HG03135 (cell line): ENCODE results near the gene TOX2.
"Not testable (repeated sequence)": the region's sequence is repeated elsewhere in the genome, so short reads cannot be mapped to it uniquely, and the experiment has no call there.

Experiments
- ATAC-seq: cut with Tn5 transposase; IDR thresholded peaks from one replicate; pipeline ENCODE4 v1.9.1; 2021; ENCODE audit warnings: mild to moderate bottlenecking, moderate library complexity; ENCODE audit not compliant: unreplicated experiment

TOX2 gene

DNA sequence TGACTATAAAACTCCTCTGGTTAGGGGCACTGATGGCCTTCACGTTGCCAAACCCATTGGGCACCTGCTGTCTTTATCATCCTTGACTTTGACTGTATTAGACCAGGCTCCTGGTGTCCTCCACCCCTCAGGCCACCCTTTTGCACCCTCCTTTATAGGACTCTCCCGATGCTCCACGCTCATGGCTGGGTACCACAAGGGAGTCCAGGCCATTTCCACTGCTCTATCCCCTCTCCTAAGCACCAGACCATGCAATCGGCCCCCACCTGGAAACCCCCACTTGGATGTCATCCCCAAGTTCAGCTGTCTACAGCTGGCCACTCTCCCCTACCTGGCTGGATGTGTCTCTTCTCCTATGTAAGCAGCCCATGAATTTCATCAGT lies 115.2 kb downstream of the TOX2 start:
- ATAC-seq = no peak

DNA sequence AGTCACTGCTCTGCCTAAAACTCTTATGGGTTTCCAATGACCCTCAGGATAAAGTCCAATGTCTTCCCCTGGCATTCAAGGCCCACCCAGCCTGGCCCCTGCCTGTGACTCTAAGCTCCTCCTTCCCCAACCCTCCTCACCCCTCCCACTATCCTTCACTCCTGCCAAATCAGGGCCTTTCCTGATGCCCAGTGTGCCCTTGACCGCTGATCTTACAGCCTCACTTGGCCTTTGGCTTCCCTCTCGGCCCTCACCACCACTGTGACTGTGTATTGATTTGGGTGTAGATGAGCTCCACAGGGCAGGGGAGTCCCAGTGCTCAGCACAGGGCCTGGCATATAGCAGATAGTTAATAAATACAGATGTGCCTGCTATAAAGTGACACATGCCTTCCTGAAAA lies 115.7 kb downstream of the TOX2 start:
- ATAC-seq = no peak

DNA sequence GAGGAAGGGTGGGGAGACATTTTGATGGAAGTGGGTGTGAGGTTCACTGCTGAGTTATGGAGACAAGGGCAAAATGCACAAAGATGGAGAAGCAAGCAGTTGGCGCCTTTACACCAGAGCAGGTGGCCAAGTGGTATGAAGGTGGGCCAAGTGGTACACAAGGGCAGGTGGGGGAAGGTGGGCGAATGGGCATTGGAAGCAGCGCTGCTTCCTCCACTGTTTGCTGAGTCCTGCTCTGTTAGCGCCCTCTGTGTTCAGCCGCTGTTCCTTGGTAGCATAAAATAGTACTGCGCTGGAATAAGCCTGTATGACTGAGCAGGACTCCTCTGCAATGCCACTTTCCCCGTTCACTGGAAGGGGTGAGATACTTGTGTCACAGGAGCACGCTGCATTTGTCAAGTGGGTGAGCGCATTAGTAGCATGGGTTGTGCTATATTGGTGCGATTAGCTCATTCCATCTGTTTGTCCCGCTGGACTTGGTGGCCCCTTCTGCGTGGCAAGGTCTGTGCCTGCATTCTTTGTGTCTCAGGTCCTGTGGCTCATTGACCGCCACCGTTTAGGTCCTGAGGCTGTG lies 116.4 kb downstream of the TOX2 start:
- no peak for ATAC-seq

DNA sequence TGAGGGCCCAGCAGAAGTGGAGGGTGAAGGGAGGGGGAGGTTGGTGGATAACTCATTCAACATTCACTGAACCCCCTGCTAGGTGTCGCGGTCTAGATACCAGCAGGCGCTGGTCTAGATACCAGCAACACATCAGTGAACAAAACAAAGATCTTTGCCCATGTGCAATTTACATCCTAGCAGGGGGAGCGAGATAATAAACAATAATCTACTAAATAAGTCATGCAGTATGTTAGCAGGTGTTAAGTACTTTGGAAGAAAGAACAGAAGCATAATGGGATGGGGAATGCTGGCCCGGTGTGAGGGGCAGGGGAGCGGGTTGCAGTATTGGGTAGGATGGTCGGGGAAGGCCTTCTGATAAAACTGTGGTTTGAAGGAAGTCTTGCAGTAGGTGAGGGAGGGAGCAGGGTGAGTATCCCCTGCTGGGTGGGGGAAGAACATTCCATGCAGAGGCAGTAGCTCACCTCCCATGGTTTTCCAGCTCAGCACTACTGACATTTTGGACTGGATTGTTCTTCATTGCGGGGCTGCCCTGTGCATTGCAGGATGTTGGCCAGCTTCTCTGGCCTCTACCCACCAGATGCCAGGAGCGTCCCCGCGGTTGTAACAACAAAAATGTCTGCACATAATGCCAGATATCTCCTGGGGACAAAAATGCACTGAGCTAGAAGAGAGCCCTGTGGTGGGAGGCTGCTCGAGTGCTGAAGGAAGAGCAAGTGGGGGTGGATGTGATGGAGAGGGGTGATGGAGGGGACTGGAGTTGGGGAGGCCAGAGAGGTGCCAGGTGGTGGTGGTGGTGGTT lies 117.3 kb downstream of the TOX2 start:
- no peak for ATAC-seq

DNA sequence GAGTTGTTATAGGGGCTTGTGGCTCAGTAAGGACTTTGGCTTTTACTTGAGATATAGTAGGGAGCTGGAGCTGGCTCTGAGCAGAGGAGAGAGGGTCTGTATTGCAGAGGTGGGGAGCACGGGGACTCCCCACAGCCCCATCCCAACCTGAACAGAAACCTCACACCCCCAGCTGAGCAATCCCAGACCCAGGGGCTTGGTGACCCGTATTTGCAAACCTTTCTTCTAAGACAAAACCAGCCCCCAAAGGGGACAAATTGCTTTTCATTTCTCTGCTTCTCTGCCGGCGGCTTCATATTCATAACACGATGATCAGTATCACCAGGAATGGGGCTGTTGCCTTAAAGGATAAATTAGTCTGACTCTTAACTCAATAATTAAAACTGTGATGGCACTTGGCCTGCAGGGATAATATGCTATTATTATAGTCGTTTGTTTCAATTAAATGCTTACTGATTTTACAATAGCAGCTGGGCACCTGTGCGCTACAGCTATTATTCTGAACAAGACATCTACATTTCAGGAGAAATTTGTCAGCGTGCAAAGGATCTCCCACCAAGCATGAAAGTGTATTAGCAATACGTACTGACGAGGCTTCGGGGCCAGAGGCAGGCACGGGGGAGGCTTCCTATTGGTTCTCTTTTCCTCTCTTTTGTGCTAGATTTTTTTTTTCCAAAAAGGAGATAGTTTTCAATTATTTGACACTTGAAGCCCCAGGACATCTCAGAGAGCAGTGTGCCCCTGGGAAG lies 118.1 kb downstream of the TOX2 start:
- no peak for ATAC-seq

DNA sequence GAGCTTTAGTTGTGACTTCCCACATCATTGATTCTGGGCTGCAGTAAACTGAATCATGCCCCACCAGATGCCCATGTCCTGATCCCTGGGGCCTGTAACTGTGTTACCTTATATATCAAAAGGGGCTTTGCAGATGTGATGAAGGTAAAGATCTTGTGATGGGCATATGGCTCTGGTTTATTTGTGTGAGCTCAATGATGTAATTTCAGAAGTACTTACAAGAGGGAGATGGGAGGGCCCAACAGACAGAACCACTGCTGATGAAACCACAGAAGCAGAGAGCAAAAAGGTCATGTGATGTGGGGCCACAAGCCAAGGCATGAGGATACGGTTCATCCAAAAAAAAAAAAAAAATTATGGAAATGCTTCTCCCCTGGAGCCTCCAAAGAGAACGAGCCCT lies 118.7 kb downstream of the TOX2 start:
- no peak for ATAC-seq

DNA sequence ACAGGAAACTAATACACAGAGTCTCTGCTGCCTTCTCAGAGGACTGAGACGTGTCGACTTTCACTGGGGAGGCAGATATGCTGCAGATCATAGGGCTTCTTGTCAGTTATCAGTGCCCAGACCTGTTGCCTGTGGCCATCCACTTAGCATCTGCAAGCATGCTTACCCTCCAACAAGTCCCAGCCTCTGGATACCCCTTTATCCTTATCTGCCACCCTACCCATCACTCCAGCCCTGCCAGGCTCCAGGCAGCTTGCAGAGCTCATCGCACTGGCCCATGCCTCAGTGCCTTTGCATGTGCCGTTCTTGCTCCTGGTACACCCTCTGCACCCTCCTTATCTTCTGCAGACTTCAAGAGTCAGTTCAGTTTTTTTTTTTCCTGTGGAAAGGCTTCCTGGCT lies 119.2 kb downstream of the TOX2 start:
- no peak for ATAC-seq

DNA sequence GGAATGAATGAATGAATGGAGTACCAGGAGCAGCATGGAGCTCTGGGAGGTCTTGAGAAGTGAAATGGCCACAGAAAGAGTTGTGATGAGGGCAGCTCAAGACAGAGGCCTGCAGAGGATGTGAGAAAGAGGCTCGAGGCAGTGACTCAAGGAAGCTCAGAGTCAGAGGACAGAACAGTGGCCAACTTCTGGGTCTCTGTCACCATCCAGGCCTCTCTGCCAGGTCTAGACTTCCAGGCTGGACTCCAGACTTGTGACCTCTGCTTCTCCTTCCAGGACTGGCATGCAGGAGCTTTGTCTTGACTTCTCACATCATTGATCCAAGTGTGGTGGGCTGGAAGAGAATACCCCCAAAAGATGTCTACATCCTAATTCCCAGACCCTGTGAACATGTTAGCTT lies 119.8 kb downstream of the TOX2 start:
- no peak for ATAC-seq

DNA sequence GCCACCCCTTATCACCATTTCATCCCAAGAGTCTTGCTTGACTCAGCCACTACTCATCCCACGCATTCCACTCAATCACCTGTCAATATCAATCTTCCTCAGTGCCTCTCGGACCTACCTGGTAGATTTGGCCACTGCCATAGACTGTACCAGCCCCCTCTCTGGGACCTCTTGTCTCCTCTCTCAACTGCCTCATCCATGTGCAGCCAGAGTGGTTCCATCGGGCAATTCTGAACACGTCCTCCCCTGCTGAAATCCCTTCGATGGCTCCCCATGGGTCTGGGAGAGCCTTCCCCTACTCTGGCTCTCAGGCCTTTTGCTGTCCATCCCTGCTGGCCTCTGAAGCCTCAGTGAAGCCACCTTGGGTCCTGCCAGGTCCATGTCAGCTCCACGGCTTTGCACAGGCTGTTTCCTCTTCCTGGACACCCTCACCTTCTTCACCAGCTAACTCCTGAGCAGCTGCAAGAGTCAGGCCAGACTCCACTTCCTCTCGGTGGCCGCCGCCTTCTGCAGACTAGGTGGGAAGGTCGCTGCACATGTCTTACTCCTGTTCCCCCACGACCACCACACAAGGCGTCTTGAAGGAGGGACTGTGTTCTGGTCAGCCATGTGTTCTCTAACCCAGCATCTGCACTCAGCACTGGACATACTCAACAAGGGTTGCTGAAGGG lies 120.4 kb downstream of the TOX2 start:
- no peak for ATAC-seq

DNA sequence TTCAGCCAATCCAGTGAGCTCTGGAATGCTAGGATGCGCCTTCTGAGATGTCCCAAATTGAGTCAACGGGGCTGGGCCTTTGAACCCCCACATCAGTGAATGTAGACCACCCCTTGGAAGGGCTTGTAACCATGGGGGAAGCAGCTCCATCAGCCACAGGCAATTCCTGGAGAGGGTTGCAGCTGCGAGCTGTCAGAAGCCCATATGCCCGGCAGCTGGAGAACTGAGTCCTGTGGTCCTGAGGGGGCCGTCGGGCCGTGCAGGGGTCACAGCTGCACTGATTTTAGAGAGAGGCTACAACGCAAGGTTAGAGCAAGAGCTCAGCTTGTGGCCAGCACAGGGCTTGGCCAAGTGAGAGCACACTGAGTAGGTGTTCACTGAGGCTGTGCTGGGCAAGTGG lies 121.3 kb downstream of the TOX2 start:
- no peak for ATAC-seq

DNA sequence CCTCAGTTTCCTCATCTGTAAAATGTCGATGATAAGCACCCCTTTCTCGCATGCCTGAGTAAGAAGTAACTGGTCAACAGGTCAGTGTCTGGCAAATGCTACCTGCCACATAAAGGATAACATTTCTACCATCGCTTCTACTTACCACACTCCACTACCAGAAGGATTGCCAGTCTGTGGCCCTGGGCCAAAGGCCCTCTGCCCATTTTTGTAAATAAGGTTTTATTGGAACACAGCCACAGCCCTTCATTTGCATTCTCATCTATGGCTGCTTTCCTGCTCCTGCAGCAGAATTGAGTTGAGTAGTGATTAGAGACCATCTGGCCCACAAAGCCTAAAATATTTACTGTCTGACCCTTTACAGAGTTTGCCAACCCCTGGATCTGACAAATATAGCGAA lies 121.8 kb downstream of the TOX2 start:
- ATAC-seq = no peak

DNA sequence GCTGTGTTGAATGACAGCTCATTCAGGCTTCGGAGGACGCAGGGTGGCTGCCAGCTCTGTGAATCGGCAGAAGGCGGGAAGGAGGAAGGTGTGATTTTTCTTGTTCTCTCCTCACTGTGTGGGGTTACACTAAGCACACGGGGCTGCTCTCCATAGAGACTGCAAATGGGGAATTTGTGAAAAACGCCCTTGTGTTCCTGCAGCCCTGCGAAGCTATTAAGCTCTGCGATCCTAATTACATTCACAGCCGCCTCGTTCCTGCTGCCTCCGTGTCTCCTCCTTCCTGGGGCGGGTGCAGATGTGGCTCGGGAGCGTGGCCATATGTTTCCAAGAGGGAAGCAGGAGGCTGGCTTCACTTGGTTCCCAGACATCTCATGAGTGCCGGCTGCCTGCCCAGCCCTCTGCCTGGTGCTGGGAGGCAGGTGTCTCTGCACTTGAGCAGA lies 124.0 kb downstream of the TOX2 start:
- no peak for ATAC-seq

DNA sequence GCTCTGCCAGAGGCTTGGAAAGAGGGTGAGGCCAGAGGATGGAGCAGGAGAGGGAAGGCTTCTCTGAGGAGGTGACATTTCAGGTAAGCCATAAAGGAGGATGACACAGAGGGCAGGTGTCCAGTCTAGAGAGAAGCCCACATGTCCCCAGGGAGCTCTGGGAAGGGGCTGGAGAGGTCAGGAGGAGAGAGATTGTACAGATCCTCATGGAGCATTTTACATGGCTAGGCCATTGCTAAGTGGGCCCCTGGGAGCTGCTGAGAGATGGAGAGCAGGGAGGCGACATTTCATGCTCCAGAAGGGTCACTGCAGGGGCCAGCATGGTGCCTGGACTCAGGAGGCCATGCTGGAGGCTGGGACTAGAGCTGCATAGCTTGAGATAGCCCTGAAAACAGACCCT lies 124.5 kb downstream of the TOX2 start:
- no peak for ATAC-seq

DNA sequence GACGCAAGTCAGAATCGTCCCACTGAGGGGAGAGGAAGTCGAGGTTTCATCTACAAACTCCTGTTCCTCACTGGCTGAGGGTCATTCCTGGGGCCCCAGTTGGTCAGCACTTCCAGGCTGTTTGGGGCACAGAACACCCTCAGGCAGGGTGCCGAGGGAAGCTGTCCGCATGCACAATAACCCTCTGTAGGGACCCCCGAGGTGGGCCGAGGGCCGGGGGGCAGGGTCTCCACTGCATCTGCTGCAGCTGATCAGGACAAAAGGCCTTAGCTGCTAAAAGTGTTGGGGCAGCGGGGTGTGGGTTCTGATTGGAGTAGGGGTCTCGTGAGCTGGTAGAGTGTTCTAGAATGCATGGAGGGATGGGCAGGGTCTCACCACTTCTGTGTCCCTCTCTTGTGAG lies 125.1 kb downstream of the TOX2 start:
- ATAC-seq = no peak

DNA sequence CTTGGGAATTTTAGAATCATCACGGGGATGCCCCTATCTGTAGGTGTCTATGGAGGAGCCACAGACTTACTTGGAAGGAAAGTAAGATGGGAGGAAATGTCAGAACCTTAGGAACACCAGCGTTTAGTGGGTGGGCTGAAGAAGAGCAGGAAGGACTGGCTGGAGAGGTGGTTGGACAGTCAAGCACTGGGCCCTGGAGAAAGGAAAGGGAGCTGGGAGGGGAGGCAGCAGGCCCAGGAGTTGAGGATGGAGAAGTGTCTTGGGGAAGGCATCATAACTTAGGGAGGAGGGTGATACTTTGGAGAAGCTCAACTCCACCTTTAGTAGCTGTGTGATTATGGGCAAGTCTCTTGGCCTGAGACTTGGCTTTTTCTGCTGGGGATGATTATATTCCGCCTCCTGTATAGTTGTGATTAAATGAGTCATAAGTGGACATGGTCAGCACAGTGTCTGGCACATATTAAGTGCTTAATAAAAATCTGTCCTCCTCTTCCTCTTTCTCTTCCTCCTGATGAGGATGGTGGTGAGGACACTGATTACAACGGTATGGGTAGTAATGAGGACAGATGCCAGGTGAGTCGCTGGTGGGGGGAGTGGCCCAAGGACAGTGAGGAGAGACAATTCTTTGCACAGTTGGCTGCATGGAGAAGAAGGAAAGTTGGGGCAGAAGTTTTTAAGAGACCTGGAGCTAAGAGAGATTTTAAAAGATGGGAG lies 125.7 kb downstream of the TOX2 start:
- ATAC-seq = no peak

DNA sequence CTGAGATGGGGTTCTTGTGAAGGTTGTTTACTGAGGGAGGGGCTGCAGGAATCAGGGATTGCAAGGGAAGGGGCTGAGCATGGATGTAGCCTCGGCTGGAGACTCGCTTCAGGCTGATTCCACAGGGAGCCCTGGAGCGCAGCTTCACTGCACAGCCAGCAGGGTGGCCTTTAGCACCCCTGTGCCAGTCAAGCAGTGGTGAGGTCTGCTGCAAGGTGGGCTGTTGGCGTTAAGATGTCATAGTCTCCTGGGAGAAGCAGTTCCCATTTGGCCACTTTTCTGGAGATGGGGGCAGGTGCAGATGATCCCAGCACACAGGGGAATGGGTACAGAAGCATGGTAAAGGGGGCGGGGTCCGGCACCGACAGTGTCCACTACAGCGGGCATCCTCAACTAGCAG lies 126.3 kb downstream of the TOX2 start:
- ATAC-seq = no peak

DNA sequence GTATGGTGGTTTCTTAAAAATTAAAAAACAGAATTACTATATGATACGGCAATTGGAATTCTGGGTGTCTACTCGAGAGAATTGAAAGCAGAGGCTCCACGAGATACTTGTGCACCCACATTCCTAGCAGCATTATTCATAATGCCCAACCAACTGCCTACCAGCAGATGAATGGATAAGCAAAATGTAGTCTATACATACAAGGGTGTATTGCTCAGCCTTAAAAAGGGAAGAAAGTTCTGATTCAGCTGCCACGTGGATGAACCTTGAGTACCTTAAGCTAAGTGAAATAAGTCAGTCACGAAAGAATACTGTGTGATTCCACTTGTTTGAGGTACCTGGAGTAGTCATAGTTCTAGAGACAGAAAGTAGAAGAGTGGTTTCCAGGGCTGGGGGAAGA lies 130.1 kb downstream of the TOX2 start:
- ATAC-seq = not testable (repeated sequence)

DNA sequence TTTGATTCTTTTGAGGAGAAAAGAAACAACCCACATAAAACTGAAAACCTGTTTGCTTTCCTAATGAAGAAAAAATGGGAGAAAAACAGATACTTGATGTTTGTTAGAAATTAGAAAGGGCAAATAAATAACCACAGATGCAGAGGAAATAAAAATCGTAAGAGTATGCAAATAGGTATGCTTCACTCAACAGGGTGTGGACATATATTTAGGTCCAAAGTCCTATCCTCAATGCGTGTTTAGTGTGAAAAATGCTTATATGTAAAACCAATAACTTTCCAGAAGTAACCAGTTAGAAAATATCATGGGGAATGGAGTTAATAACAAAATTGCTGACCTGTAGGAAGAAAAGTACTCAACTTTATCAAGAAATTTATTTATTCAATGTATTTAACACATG lies 135.7 kb downstream of the TOX2 start:
- no peak for ATAC-seq

DNA sequence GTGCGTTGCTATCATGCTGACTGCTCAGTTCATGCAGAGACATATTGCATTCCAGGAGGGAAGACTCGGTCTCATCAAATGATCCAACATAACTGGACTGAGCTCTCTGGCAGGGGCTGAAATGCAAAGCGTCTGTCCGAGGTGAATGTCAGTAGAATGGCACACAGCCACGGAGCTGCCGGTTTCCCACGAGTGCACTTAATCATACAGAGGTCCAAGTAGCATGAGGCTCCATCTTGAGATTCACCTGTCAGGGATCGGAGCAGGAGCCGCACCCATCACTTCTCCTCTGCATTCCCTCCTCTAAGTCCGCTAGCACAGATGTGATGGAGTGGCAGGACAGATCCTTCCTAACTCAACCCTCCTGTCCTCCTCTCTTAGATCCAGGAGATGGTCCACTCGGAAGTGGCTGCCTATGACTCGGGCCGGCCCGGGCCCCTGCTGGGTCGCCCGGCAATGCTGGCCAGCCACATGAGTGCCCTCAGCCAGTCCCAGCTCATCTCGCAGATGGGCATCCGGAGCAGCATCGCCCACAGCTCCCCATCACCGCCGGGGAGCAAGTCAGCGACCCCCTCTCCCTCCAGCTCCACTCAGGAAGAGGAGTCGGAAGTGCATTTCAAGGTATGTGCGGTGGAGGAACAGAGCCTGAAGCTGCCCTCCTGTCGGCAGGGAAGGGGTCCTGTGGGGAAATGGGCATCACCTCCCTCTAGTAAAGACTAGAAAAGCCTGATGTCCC lies 136.4 kb downstream of the TOX2 start:
- ATAC-seq = no peak

DNA sequence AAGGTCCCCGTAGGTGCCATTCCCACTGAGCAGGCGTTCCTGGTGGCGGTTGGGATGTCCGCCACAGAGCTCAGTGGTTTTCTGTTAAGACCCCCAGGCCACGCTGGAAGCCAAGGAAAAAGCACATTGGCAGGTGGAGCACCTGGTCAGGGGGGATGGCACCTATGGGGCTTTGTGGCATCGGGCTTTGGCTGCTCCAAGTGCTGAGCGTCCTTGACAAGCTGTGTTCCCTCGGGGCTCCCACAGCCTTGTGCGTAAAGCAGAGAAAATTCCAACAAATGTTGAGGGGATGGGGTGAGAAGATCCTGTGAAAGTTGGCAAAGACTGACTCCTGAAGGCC lies 137.0 kb downstream of the TOX2 start:
- ATAC-seq = no peak
